ENCODE data around the gene VAC14.

DNA sequence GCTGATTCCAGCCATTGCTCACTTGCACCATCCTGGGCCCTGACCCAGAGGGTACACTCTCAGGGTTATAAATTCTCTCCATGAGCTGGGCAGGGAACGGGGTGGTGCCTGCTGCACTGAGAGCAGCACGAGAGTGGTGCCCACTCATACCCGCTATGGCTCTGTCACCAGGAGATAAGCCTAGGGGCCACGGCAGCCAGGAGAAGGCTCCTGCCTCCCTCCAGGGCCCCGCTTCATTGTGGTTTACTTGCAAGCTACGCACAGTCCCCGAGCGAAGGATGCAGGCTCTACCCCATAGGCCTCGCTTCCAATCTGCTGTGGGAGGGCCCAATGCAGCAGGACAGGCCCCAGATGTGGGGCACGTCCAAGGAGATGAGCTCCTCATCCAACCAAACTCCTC, 48.5 kb downstream of the VAC14 start:
- TF ChIP-seq, protein P1, sequence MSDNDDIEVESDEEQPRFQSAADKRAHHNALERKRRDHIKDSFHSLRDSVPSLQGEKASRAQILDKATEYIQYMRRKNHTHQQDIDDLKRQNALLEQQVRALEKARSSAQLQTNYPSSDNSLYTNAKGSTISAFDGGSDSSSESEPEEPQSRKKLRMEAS (IDR thresholded peaks at IDR 0.05) = no peak
- TF ChIP-seq CHD4 (IDR thresholded peaks at IDR 0.05; ENCODE audit: borderline replicate concordance) (no peak), ZNF302 (CRISPR knock-in tag; IDR thresholded peaks at IDR 0.05) (no peak), RNF2 (IDR thresholded peaks at IDR 0.05; ENCODE audit: borderline replicate concordance, low read depth) (no peak), NFE2L2 (conservative IDR thresholded peaks at IDR 0.05; ENCODE audit: low read length) (no peak), EP300 (IDR thresholded peaks at IDR 0.05) (no peak)
- TF ChIP-seq, protein P2, sequence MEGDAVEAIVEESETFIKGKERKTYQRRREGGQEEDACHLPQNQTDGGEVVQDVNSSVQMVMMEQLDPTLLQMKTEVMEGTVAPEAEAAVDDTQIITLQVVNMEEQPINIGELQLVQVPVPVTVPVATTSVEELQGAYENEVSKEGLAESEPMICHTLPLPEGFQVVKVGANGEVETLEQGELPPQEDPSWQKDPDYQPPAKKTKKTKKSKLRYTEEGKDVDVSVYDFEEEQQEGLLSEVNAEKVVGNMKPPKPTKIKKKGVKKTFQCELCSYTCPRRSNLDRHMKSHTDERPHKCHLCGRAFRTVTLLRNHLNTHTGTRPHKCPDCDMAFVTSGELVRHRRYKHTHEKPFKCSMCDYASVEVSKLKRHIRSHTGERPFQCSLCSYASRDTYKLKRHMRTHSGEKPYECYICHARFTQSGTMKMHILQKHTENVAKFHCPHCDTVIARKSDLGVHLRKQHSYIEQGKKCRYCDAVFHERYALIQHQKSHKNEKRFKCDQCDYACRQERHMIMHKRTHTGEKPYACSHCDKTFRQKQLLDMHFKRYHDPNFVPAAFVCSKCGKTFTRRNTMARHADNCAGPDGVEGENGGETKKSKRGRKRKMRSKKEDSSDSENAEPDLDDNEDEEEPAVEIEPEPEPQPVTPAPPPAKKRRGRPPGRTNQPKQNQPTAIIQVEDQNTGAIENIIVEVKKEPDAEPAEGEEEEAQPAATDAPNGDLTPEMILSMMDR (IDR thresholded peaks at IDR 0.05) = no peak
- TF ChIP-seq, protein P3, sequence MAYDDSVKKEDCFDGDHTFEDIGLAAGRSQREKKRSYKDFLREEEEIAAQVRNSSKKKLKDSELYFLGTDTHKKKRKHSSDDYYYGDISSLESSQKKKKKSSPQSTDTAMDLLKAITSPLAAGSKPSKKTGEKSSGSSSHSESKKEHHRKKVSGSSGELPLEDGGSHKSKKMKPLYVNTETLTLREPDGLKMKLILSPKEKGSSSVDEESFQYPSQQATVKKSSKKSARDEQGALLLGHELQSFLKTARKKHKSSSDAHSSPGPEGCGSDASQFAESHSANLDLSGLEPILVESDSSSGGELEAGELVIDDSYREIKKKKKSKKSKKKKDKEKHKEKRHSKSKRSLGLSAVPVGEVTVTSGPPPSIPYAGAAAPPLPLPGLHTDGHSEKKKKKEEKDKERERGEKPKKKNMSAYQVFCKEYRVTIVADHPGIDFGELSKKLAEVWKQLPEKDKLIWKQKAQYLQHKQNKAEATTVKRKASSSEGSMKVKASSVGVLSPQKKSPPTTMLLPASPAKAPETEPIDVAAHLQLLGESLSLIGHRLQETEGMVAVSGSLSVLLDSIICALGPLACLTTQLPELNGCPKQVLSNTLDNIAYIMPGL (CRISPR knock-in tag; IDR thresholded peaks at IDR 0.05; ENCODE audit: borderline replicate concordance) = no peak

Measured in A549 (cell line).